OCI-LY3 (cell line): ENCODE data around the gene RAB31.

ENCODE experiments used
- H2AFZ ChIP-seq: fragments of 200-600, 300-600 bp; shearing (Covaris generic); 2 replicates; pipeline ENCODE4 v1.6.0; 2014; ENCODE audit warnings: antibody characterized with exemption, low read depth, low read length
- H3K27ac ChIP-seq: fragments of 200-600, 300-600 bp; sonication (generic); 2 replicates; pipeline ENCODE4 v1.5.1; 2014; ENCODE audit warnings: mild to moderate bottlenecking, low read length, moderate library complexity, mixed read lengths
- H3K27me3 ChIP-seq: fragments of 200-600, 300-600 bp; sonication (generic); 2 replicates; pipeline ENCODE4 v1.6.1; 2014; ENCODE audit warnings: low read depth, low read length, mixed read lengths
- H3K36me3 ChIP-seq: fragments of 200-600, 300-600 bp; sonication (generic); replicated peaks from 2 replicates; pipeline ENCODE3; 2014; ENCODE audit warnings: low read depth, low read length, mixed read lengths
- H3K4me1 ChIP-seq: fragments of 300-600, 200-600 bp; sonication (generic); 2 replicates; pipeline ENCODE4 v1.6.1; 2014; ENCODE audit warnings: low read length, mixed read lengths
- H3K4me2 ChIP-seq: fragments of 200-600, 300-600 bp; sonication (generic); 2 replicates; pipeline ENCODE4 v1.6.1; 2014; ENCODE audit warnings: low read length, mixed read lengths
- H3K4me3 ChIP-seq: fragments of 300-600, 200-600 bp; sonication (generic); 2 replicates; pipeline ENCODE4 v1.5.1; 2014; ENCODE audit warnings: antibody characterized with exemption, mild to moderate bottlenecking, low read length, moderate library complexity
- H3K79me2 ChIP-seq: fragments of 300-600, 200-600 bp; shearing (Covaris generic); 2 replicates; pipeline ENCODE4 v1.6.1; 2014; ENCODE audit warnings: mild to moderate bottlenecking, low read length, mixed read lengths
- H3K9ac ChIP-seq: fragments of 300-600, 200-600 bp; shearing (Covaris generic); 2 replicates; pipeline ENCODE4 v1.6.0; 2014; ENCODE audit warnings: mild to moderate bottlenecking, low read length, moderate library complexity
- H3K9me3 ChIP-seq: fragments of 200-600, 300-600 bp; shearing (Covaris generic); 2 replicates; pipeline ENCODE4 v1.6.1; 2014; ENCODE audit warnings: low read length, mixed read lengths; ENCODE audit not compliant: insufficient read depth
- H4K20me1 ChIP-seq: fragments of 200-600, 300-600 bp; sonication (generic); 2 replicates; pipeline ENCODE4 v1.6.1; 2016; ENCODE audit warnings: low read length, mixed read lengths; ENCODE audit not compliant: insufficient read depth
- EZH2phosphoT487 ChIP-seq: fragments of 200-600 bp; shearing (Covaris generic); IDR thresholded peaks from 2 replicates; pipeline ENCODE4 v1.6.1; 2018; ENCODE audit warnings: antibody characterized with exemption, mixed run types, low read depth
- TF ChIP-seq, protein P1 (sequence below): fragments of 200-600, 300-600 bp; sonication (generic); IDR thresholded peaks from 2 replicates; pipeline ENCODE4 v1.5.1; 2014; ENCODE audit warnings: antibody characterized with exemption, low read length, low read depth

Gene RAB31

DNA sequence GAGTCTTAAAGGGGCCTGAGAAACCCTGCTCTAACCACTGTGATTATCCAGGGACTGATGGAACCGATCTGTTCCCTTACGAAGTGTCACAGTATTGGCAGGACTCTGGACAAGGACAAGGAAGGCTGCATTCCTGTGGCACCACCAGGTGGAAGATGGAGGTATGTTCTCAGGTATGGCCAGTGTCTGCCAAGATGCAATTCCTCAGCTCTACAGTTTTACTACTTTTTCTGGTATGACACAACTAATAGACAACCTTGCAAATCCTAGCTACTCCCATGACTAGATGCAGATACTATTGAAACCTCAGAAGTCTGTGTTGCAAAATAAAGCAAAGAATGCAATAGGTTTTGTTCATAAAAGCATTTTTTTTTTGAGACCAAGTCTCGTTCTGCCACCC is 14.6 kb downstream of the RAB31 start:
- Histone ChIP-seq H3K4me3 (no peak overlapping the region), H4K20me1 (no peaks in the 10 kb centered on the region), H3K4me2 (no peak overlapping the region), H3K79me2 (no peaks in the 10 kb centered on the region), H3K27ac (no peak overlapping the region), H3K4me1 (no peaks in the 10 kb centered on the region), H3K27me3 (no peaks in the 10 kb centered on the region), H3K9me3 (no peaks in the 10 kb centered on the region), H2AFZ (no peak overlapping the region), H3K36me3 (no peaks in the 10 kb centered on the region), H3K9ac (no peak overlapping the region)
- TF ChIP-seq EZH2phosphoT487, result no peak
- TF ChIP-seq, protein P1, sequence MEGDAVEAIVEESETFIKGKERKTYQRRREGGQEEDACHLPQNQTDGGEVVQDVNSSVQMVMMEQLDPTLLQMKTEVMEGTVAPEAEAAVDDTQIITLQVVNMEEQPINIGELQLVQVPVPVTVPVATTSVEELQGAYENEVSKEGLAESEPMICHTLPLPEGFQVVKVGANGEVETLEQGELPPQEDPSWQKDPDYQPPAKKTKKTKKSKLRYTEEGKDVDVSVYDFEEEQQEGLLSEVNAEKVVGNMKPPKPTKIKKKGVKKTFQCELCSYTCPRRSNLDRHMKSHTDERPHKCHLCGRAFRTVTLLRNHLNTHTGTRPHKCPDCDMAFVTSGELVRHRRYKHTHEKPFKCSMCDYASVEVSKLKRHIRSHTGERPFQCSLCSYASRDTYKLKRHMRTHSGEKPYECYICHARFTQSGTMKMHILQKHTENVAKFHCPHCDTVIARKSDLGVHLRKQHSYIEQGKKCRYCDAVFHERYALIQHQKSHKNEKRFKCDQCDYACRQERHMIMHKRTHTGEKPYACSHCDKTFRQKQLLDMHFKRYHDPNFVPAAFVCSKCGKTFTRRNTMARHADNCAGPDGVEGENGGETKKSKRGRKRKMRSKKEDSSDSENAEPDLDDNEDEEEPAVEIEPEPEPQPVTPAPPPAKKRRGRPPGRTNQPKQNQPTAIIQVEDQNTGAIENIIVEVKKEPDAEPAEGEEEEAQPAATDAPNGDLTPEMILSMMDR, result peak; percentile 35; the same call in 1 of the 2 replicates

DNA sequence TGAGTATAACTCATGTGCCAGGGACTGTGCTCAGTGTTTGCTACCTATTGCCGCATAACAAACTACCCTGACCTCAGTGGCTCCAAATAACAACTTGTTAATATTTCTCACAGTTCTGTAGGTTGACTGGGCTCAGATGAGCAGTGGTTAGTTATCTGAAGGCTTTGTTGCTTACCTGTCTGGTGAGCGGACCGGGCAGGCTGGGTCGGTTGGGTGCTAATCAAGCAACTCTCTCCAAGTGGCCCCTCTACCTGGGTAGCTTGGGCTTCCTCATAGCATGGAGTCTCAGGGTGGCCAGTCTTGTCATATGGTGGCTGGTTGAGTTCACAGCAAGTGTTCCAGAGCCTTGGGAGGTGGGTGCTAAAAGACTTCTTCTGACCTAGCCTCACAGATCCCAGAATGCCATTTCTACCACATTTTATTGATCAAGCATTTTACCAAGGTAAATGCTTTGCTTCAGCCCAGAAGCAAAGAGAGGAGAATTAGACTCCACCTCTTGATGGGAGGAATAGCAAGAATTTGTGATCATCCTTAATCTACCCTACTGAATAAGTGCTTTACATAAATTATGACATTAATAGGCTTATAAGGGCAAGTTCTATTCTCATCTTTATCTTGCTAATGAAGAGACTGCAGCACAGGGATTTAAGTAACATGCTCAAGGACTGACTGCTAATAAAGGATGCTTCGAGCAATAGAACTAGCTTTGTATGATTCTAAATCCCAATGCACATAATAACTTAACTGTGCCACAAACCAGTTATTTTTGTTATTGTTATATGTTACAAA is 16.9 kb downstream of the RAB31 start:
- H3K36me3 ChIP-seq, result no peaks in the 10 kb centered on the region
- H3K79me2 ChIP-seq, result no peaks in the 10 kb centered on the region
- no peak overlapping the region for H2AFZ ChIP-seq
- no peak overlapping the region for H3K4me2 ChIP-seq
- H3K9me3 ChIP-seq, result no peaks in the 10 kb centered on the region
- no peaks in the 10 kb centered on the region for H3K27me3 ChIP-seq
- no peaks in the 10 kb centered on the region for H4K20me1 ChIP-seq
- H3K27ac ChIP-seq, result no peak overlapping the region
- TF ChIP-seq, protein P1, result no peak
- no peak for TF ChIP-seq EZH2phosphoT487
- no peaks in the 10 kb centered on the region for H3K4me1 ChIP-seq
- no peak overlapping the region for H3K9ac ChIP-seq
- H3K4me3 ChIP-seq, result no peak overlapping the region

- H3K27ac ChIP-seq, result no peak overlapping the region
- TF ChIP-seq EZH2phosphoT487, result no peak
- TF ChIP-seq, protein P1, result no peak
- H3K4me1 ChIP-seq, result no peaks in the 10 kb centered on the region
- 0 out of 2 replicates have a peak, but pooled peaks cover 4% of the 10 kb centered on the region for H3K27me3 ChIP-seq
- H3K79me2 ChIP-seq, result no peaks in the 10 kb centered on the region
- H3K36me3 ChIP-seq, result no peaks in the 10 kb centered on the region
- H4K20me1 ChIP-seq, result no peaks in the 10 kb centered on the region
- no peak overlapping the region for H3K4me2 ChIP-seq
- H3K4me3 ChIP-seq, result no peak overlapping the region
- no peak overlapping the region for H2AFZ ChIP-seq
- no peaks in the 10 kb centered on the region for H3K9me3 ChIP-seq
- H3K9ac ChIP-seq, result no peak overlapping the region
These were observed 18.1 kb downstream of the RAB31 start for GRCh38 chr18:9726175-9726574.

GRCh38 chr18:9726936-9727335 is 18.8 kb downstream of the RAB31 start:
- no peak for TF ChIP-seq EZH2phosphoT487
- TF ChIP-seq, protein P1, result no peak
- 0 out of 2 replicates have a peak, but pooled peaks cover 4% of the 10 kb centered on the region for H3K27me3 ChIP-seq
- no peaks in the 10 kb centered on the region for H3K79me2 ChIP-seq
- H3K4me3 ChIP-seq, result no peak overlapping the region
- no peaks in the 10 kb centered on the region for H3K4me1 ChIP-seq
- no peak overlapping the region for H3K4me2 ChIP-seq
- H3K9ac ChIP-seq, result no peak overlapping the region
- H4K20me1 ChIP-seq, result no peaks in the 10 kb centered on the region
- H2AFZ ChIP-seq, result no peak overlapping the region
- H3K27ac ChIP-seq, result no peak overlapping the region
- no peaks in the 10 kb centered on the region for H3K9me3 ChIP-seq
- H3K36me3 ChIP-seq, result no peaks in the 10 kb centered on the region
